NCI-H2029 (cell line): ENCODE measurements around the gene CPSF3.
A peak's percentile ranks its signal among the peaks of the same experiment; 100 is the strongest.
"Not testable (repeated sequence)": the region's sequence is repeated elsewhere in the genome, so short reads cannot be mapped to it uniquely, and the experiment has no call there.

Experiments used
- DNase-seq: peaks from one replicate; lab custom pipeline; 2025; lab: John Stamatoyannopoulos, UW

CPSF3 gene

GRCh38 chr2:9394816-9395215 is 28.6 kb upstream of the CPSF3 start:
- DNase-seq: no peak

- DNase-seq: no peak
Observed at GRCh38 chr2:9397201-9397600, 26.3 kb upstream of the CPSF3 start.

- DNase-seq: not testable (repeated sequence)
Observed at GRCh38 chr2:9398251-9398650, 25.2 kb upstream of the CPSF3 start.

GRCh38 chr2:9398881-9399780 is 24.3 kb upstream of the CPSF3 start:
- DNase-seq: no peak

DNA sequence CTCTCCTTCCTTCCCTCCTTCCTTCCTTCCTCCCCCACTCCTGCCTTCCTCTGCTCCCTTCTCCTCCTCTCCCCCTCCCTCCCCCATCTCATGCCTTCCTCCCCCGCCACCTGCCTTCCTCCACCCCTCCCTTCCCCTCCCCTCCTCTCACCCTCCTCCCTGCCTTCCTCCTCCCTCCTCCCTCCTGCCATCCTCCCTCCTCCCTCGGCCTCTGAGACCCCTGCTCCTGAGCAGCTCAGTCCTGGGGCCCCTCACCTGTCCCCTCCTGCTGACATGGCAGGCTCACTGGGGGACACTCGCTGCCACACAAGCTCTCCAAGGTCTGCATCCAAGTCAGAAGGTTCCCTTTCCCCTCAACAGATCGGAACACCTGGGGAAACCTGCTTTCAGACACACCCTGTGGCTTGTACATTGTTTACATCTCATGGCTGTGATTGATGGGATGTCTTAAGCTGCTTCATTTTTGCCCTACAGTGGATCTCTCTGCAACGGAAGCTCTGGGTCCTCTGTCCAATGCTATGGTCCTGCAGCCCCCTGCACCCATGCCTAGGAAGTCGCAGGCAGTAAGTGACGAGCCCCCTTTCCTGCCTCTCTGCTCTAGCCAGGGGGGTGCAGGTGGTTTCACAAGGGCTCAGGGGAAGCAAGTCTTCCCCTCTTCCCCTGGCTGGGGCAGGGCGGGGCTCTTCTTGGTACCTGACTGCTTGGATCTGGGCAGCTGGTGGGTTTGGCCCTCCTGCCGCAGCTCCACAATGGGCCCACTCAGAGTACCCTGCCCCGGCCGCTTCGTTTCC is 23.0 kb upstream of the CPSF3 start:
- no peak for DNase-seq

- no peak for DNase-seq
Observed at GRCh38 chr2:9401059-9401547, 22.4 kb upstream of the CPSF3 start.

DNA sequence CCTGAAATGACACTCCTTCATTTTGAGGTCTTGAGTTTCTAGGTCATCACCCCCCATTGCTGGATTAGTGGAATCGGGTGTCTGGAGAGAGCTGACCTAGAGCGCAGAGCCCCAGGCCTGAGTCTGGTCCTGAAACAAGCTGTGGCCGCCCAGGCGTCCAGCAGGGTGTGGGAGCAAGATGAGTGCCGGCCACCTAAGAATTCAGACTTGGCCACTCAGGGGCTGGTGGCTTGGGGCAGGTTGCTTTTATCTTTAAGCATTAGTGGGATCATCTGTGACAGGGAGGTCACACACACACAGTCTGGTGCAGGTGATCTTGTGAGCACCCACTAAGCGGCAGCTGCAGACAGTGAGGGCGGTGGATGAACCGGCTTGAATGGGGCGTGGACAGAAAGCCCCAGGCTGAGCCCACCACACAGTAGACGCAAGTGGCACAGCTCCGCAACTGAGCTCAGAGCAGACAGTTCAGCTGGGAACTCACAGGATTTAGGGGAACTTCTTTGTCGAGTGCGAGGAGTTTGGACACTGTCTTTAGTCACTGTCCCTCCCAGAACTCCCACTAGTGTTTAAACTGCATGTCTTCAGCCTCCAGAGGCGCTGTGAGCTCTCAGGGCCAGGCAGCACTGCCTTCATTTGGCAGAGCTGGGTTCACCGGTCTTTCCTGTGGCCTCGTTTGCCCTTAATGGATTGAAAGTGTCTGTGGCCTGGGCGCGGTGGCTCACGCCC is 21.6 kb upstream of the CPSF3 start:
- no peak for DNase-seq

DNA sequence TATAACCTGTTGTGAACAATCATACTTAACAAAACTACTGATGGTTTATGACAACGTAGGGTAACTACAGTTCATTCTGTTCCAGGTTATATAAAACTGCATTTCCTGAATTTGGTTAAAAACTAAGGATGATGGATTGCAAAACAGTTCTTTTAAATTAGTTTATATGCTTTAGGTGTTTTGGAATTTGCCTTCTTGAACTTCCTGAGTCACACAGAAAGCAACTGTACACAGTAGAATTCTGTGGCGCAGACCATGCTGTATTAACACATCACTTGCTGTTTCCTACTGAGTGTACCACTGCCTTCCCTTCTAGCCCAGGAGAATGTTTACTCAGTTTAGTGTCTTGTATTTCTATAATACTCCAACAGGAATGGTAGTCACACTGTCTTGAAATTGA is 19.5 kb upstream of the CPSF3 start:
- DNase-seq: no peak

DNA sequence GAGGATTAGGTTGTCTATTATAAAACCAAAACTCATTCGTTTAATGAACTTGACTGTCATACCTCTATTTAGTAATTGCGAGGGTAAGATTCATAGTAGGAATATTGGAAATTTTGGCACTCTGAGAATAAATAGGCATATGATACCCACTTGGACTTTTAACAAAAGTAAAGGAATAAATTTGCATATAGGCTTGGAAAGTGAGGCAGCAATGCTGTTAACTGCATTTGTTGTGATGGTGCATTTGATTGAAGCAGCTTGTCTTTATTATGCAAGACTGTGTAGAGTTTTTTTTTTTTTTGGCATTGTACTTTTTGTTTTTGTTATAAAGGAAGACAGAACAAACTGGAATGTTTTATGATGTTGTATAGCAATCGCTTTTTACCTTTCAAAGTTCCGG is 19.0 kb upstream of the CPSF3 start:
- no peak for DNase-seq

DNA sequence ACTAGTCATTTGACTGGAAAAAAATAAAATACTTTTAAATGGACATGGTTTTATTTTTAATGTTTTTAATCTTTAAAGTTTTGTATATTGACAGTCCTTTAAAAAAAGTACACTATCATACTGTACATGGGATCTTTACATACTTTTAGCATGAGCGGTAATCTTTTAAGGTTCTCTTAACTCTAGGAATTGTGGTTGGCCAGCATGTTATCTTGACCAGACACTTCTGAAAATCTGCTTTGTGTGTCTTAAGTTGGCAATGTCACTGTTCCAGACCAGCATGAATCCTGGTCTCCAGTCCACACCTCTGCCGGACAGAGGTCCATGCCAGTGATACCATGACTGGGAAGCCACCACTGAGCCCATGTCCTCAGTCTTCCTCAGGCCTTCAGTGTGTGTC is 17.8 kb upstream of the CPSF3 start:
- no peak for DNase-seq

- DNase-seq: no peak
Observed at GRCh38 chr2:9406529-9407362, 16.7 kb upstream of the CPSF3 start.

DNA sequence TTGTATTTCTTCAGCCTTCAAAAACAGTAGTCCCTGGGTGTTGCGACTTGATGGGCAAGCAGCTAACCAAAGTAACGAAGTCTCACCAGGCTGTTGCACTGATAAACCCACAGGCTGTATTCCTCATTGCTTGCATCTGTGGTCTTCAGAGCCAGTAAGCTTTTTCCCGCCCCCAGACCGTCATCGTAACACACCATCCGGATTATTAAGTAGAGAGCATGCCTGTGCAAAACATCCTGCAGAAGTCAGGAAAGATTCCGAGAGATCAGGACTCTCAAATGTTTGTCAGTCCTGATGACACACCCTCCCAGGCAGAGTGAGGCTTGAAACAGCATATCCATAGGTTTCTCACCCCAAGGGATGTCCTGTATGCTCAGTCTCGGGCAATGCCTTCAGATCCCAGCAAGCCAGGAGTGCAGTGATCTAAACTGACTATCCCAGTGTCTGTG is 16.1 kb upstream of the CPSF3 start:
- no peak for DNase-seq

DNA sequence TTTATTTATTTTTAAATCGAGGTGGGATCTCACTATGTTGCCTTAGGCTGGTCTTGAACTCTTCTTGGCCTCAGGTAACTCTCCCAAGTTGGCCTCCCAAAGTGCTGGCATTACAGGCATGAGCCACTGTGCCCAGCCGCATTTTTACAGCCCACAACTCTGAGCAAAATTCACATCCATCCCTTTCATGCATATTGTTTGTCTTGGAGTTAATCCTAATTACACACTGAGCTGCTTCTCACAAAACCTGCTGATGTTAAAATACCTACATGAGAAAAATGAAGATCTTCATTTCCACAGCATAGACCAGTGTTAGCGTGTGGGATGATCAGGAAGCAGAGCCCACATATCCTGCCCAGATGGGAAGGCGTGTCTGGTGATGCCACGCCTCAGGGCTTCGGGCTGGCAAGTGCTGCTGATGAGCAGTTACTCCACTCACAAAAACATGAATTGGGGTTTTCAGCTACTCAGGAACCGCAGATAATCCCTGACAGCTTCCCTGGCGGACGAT is 14.8 kb upstream of the CPSF3 start:
- peak; percentile 61 for DNase-seq

DNA sequence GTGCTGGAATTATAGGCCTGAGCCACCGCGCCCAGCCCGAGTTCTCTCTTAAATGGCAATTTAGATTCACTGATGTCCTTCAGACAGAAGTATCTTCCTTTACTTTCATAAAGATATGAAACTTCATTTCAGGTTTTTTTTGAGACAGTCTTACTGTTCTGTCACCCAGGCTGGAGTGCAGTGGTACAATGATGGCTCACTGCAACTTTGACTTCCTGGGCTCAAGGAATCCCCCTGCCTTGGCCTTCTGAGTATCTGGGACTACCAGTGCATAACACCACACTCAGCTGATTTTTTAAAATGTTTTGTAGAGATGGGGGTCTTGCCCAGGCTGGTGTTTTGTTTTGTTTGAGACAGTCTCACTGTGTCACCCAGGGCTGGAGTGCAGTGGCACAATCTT is 13.3 kb upstream of the CPSF3 start:
- DNase-seq: no peak

GRCh38 chr2:9412781-9413180 is 10.7 kb upstream of the CPSF3 start:
- DNase-seq: no peak

DNA sequence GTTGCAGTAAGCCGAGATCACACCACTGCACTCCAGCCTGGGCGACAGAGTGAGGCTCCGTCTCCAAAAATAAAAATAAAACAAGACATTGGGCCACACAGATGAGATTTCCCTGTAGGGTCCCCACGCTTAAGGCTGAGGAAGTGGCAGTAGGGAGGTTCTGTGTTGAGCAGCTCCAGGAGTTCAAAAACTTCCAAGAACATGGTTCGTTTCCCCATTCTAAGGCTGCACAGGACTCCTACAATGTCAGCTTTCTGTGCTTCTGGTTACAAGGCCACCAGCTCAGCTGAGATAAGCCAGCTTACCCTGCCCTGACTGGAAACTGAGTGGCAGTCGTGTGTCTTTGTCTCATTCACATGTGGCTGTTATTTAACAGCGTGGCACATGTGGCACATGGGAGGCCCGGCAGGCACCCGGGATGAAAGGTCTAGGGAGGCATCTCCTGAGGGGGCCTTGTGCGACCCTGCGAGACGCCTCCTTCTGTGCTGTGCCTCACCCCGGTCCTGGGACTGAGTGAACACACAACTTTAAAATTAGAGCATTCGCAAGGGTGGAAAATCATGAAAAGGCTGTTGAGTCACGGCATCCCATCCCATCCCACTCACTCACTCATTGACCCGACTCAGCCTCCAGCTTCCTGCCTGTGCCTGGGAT is 7.8 kb upstream of the CPSF3 start:
- DNase-seq: no peak

GRCh38 chr2:9416267-9416961 is 7.0 kb upstream of the CPSF3 start:
- no peak for DNase-seq

GRCh38 chr2:9416962-9417316 is 6.5 kb upstream of the CPSF3 start:
- DNase-seq: no peak

DNA sequence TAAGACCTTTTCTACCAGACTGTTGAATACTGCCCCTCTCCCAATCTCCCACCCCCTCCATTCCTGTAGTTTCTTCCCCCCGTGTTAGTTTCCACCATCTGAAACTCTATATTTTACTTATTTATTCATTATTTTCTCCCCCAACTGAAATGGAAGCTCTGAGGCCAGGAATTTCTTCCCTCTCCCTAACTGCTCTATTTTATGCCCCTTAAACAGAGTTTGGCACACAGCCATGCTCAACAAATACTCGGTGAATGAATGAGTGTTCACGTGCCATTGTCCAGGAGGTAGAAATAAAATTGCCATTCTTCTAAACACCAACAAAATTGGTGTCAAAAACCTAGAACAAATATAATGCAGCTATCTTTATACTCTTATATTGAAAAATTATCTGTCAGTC is 5.7 kb upstream of the CPSF3 start:
- DNase-seq: peak; percentile 2

GRCh38 chr2:9418746-9419145 is 4.7 kb upstream of the CPSF3 start:
- DNase-seq: no peak
